HG02840 (cell line): ENCODE measurements around the gene RASGRP3.
A peak's percentile ranks its signal among the peaks of the same experiment; 100 is the strongest.
"Not testable (repeated sequence)": the region's sequence is repeated elsewhere in the genome, so short reads cannot be mapped to it uniquely, and the experiment has no call there.

Experiments used
- ATAC-seq: cut with Tn5 transposase; IDR thresholded peaks from one replicate; pipeline ENCODE4 v1.9.1; 2021; ENCODE audit warnings: mild to moderate bottlenecking, moderate library complexity, moderate number of reproducible peaks; ENCODE audit not compliant: unreplicated experiment, low FRiP score

The RASGRP3 gene

GRCh38 chr2:33476131-33476792 is at the start of gene RASGRP3:
Gene RASGRP3 (plus strand): TSS chr2:33476649. CDS start chr2:33515137, 38,488 bp downstream.
- ATAC-seq = peak; percentile 59

GRCh38 chr2:33426666-33427231 is 49.7 kb upstream of the RASGRP3 start:
- ATAC-seq = no peak

GRCh38 chr2:33430077-33430476 is 46.4 kb upstream of the RASGRP3 start:
- ATAC-seq = no peak

GRCh38 chr2:33430856-33431255 is 45.6 kb upstream of the RASGRP3 start:
- no peak for ATAC-seq

GRCh38 chr2:33432871-33433270 is 43.6 kb upstream of the RASGRP3 start:
- no peak for ATAC-seq

- no peak for ATAC-seq
Observed at GRCh38 chr2:33433279-33434235, 42.9 kb upstream of the RASGRP3 start.

GRCh38 chr2:33435518-33435917 is 40.9 kb upstream of the RASGRP3 start:
- ATAC-seq = no peak

GRCh38 chr2:33436083-33436482 is 40.4 kb upstream of the RASGRP3 start:
- ATAC-seq = no peak

GRCh38 chr2:33437297-33437696 is 39.2 kb upstream of the RASGRP3 start:
- ATAC-seq = no peak

GRCh38 chr2:33437815-33438214 is 38.6 kb upstream of the RASGRP3 start:
- ATAC-seq = no peak

- ATAC-seq = no peak
Observed at GRCh38 chr2:33441235-33441810, 35.1 kb upstream of the RASGRP3 start.

GRCh38 chr2:33442052-33442451 is 34.4 kb upstream of the RASGRP3 start:
- ATAC-seq = not testable (repeated sequence)

GRCh38 chr2:33442528-33443079 is 33.8 kb upstream of the RASGRP3 start:
- no peak for ATAC-seq

GRCh38 chr2:33443274-33443829 is 33.1 kb upstream of the RASGRP3 start:
- ATAC-seq = no peak

- no peak for ATAC-seq
Observed at GRCh38 chr2:33444967-33445366, 31.5 kb upstream of the RASGRP3 start.

- ATAC-seq = no peak
Observed at GRCh38 chr2:33448220-33448899, 28.1 kb upstream of the RASGRP3 start.

- ATAC-seq = no peak
Observed at GRCh38 chr2:33451214-33451613, 25.2 kb upstream of the RASGRP3 start.

GRCh38 chr2:33451825-33452224 is 24.6 kb upstream of the RASGRP3 start:
- no peak for ATAC-seq

GRCh38 chr2:33452545-33452944 is 23.9 kb upstream of the RASGRP3 start:
- ATAC-seq = no peak
